Lung (tissue), 12 donors: ENCODE results near the gene SLC5A2. TPM values are rescaled to one million over a fixed set of nuclear protein-coding genes. Genes with fewer than 3 reads are reported as not detected.
"Not testable (repeated sequence)": the region's sequence is repeated elsewhere in the genome, so short reads cannot be mapped to it uniquely, and the experiment has no call there.

Experiments used
- ATAC-seq: fragments of 200-7000 bp; cut with Tn5 transposase; one replicate; pipeline ENCODE4 v1.9.1; 2020; ENCODE audit warnings: moderate number of reproducible peaks; ENCODE audit not compliant: insufficient read depth, low FRiP score
- DNase-seq, 3 donors: peaks; one replicate each; pipeline ENCODE4 v3.0.0-alpha.2; 2013 to 2017
- H3K27ac ChIP-seq, 2 donors: one replicate each; pipeline ENCODE4 v1.5.1; 2013; ENCODE audit warnings: mild to moderate bottlenecking in 2 of 2, moderate library complexity in 2 of 2, control low read depth in 1 of 2, inconsistent platforms in 1 of 2, low read depth in 1 of 2, low read length in 1 of 2
- H3K27me3 ChIP-seq, 3 donors: one replicate each; pipeline ENCODE4 v1.5.1; 2013; ENCODE audit warnings: low read length in 2 of 3; ENCODE audit not compliant: control insufficient read depth in 3 of 3, insufficient read depth in 3 of 3
- H3K36me3 ChIP-seq, 4 donors: one replicate each; pipeline ENCODE4 v1.5.1; 2013; ENCODE audit warnings: low read length in 4 of 4, mild to moderate bottlenecking in 1 of 4, moderate library complexity in 1 of 4; ENCODE audit not compliant: control insufficient read depth in 4 of 4, insufficient read depth in 4 of 4
- H3K4me1 ChIP-seq, 5 donors: one replicate each; pipeline ENCODE4 v1.5.1; 2013; ENCODE audit warnings: low read length in 5 of 5, mild to moderate bottlenecking in 2 of 5, moderate library complexity in 1 of 5; ENCODE audit not compliant: control insufficient read depth in 5 of 5, insufficient read depth in 5 of 5
- H3K4me3 ChIP-seq: one replicate; pipeline ENCODE4 v1.5.1; 2013; ENCODE audit warnings: mild to moderate bottlenecking, control low read depth, moderate library complexity
- H3K9ac ChIP-seq, 2 donors: one replicate each; pipeline ENCODE4 v1.5.1; 2013; ENCODE audit warnings: low read length in 2 of 2, control low read depth in 1 of 2; ENCODE audit not compliant: insufficient read depth in 1 of 2
- H3K9me3 ChIP-seq, 4 donors: one replicate each; pipeline ENCODE4 v1.5.1; 2013; ENCODE audit warnings: low read length in 3 of 4, mild to moderate bottlenecking in 1 of 4, moderate library complexity in 1 of 4; ENCODE audit not compliant: control insufficient read depth in 4 of 4, insufficient read depth in 3 of 4
- WGBS, 2 donors: extraction: QIAGEN DNeasy Blood & Tissue Kit; methylation state at CpG; one replicate each; pipeline ENCODE4 v1.1.7; 2013; 5-methylcytosine and 5-hydroxymethylcytosine counted together
- polyA plus RNA-seq, 2 donors: library from polyadenylated mRNA; stranded (reverse); fragments of 200-250 nt; gene quantifications; one replicate each; pipeline ENCODE4 v1.2.1, GENCODE V29; 2013
- total RNA-seq, 2 donors: library from RNA; depleted of rRNA in 1 of 2; stranded (reverse); fragments of >200 nt in 1 of 2; gene quantifications; one replicate each; pipeline ENCODE4 v1.2.1, GENCODE V29; 2014 to 2021
- TF ChIP-seq, protein P1 (sequence below): IDR thresholded peaks from 2 replicates; pipeline ENCODE4 v1.5.1; 2012; ENCODE audit warnings: mild to moderate bottlenecking; ENCODE audit errors: control extremely low read depth, extremely low read depth
- donor health status: control.
- donor health status: control.
- donor health status: Bipolar disorder and iron deficiency.
- donor health status: healthy.
- donor health status: DM: yes; HTN: yes; CAD: no.

SLC5A2 gene
- total and polyA plus RNA-seq, 4 donors: 0.85 to 3.1 (median 2.3) TPM

DNA sequence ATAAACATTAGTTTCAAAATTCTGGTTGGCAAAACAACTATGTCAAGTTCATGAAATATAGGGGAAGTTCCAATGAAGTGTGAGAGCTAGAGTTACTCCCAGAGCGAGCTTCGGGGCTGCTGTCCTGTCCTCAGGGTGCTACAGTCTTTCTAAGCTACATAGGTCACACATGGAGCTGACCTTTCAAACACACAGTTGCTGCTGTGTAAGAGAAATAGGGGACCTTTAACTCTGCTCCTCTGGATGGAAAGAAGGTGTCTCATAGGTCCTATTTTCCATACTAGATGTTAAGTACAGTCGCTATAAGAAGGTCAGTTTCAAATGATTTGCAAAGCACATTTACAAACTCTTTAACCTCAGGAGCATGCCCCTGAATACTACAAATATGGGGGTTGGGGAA is 38.4 kb downstream of the SLC5A2 start:
- Histone ChIP-seq H3K9me3 (no peaks in the 10 kb centered on the region), H3K4me3 (no peak overlapping the region), H3K27ac (no peak overlapping the region), H3K27me3 (no peaks in the 10 kb centered on the region), H3K9ac (no peak overlapping the region), H3K4me1 (no peaks in the 10 kb centered on the region), H3K36me3 (no peaks in the 10 kb centered on the region)
- ATAC-seq (no peak), DNase-seq (no peak)
- TF ChIP-seq, protein P1, sequence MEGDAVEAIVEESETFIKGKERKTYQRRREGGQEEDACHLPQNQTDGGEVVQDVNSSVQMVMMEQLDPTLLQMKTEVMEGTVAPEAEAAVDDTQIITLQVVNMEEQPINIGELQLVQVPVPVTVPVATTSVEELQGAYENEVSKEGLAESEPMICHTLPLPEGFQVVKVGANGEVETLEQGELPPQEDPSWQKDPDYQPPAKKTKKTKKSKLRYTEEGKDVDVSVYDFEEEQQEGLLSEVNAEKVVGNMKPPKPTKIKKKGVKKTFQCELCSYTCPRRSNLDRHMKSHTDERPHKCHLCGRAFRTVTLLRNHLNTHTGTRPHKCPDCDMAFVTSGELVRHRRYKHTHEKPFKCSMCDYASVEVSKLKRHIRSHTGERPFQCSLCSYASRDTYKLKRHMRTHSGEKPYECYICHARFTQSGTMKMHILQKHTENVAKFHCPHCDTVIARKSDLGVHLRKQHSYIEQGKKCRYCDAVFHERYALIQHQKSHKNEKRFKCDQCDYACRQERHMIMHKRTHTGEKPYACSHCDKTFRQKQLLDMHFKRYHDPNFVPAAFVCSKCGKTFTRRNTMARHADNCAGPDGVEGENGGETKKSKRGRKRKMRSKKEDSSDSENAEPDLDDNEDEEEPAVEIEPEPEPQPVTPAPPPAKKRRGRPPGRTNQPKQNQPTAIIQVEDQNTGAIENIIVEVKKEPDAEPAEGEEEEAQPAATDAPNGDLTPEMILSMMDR: no peak
- 93 to 99% methylated on average over 3 of the region's 3 CpGs for WGBS, 2 donors

DNA sequence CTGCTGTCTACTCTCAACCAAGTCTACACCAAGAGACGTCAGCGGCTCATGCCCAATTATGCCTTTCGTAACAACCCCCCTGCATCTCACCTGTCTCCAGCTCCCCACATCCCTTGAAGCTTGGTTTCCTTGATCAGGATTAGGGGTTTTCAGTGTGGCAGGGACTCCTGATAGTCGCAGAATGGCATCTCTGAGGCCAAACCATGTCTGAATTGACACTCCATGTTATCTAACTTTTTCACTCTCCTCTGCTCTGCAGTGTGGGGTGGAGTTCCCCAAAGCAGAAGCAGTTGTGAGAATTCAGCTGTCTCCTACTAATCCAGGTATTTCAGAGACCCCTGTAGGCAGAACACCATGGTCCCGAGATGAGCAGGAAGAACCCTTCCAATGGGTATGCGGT is 39.1 kb downstream of the SLC5A2 start:
- TF ChIP-seq, protein P1: no peak
- H3K9ac ChIP-seq: no peak overlapping the region
- H3K4me3 ChIP-seq: no peak overlapping the region
- DNase-seq (no peak), ATAC-seq (no peak)
- H3K36me3 ChIP-seq: no peaks in the 10 kb centered on the region
- no peaks in the 10 kb centered on the region for H3K27me3 ChIP-seq
- no peaks in the 10 kb centered on the region for H3K9me3 ChIP-seq
- H3K4me1 ChIP-seq: no peaks in the 10 kb centered on the region
- WGBS, 2 donors: 90 to 91% methylated on average over 6 of the region's 6 CpGs
- no peak overlapping the region for H3K27ac ChIP-seq

DNA sequence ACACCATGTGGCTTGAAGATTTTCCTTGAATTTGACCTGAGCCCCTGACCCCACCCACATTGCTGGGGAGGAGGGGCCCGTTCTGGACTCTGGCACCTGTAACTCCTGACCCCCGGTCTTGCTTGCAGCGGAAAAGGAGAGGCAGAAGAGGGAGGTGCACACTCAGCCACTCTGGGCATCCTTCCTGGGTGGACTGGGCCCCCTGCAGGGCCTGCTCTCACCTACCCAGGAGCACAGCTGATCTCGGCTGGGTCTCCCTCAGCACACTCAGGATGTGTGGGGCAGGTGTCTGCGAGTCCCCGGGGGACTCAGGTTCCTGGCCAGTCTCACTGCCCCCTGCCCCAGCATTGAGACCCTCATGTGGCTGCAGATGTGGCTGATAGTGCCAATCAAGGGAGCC is 40.8 kb downstream of the SLC5A2 start:
- not testable (repeated sequence) for H3K4me3 ChIP-seq, H3K4me1 ChIP-seq, H3K36me3 ChIP-seq, H3K9ac ChIP-seq, H3K27ac ChIP-seq, DNase-seq, H3K9me3 ChIP-seq, ATAC-seq
- 80 to 82% methylated on average over 3 of the region's 6 CpGs for WGBS, 2 donors
- peaks cover 0 to 11% (median 0%) of the 10 kb centered on the region in 3 donors for H3K27me3 ChIP-seq

DNA sequence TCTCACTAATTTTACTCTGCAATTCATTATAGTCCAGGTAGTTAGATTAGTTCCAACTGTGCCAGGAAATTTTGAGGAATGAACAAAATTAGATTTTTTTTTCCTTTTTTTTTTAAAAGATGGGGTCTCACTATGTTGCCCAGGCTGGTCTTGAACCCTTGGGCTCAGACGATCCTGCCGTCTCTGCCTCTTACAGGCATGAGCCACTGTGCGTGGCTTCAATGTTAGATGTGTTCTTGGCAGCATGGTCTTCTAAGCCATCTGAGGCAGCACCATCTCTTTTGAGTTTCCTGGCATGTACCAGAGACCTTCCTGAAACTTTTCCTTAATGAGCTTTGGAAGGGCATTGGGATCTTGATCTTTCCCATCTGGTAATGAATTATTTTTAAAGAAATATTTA is 42.2 kb downstream of the SLC5A2 start:
- WGBS, 2 donors: 94 to 96% methylated on average over 3 of the region's 3 CpGs
- Histone ChIP-seq H3K27me3 (peaks cover 0 to 11% (median 0%) of the 10 kb centered on the region in 3 donors), H3K9me3 (no peaks in the 10 kb centered on the region)

More for the DNA sequence above, 42.2 kb downstream of the SLC5A2 start:
- Histone ChIP-seq H3K27ac (no peak overlapping the region), H3K4me1 (peaks cover 0 to 10% (median 1%) of the 10 kb centered on the region in 5 donors), H3K9ac (no peak overlapping the region), H3K36me3 (no peaks in the 10 kb centered on the region), H3K4me3 (no peak overlapping the region)
- ATAC-seq (no peak), DNase-seq (no peak)
- TF ChIP-seq, protein P1: no peak
